Lung (tissue), 12 donors: ENCODE measurements around the gene PNPO. TPM values are rescaled to one million over a fixed set of nuclear protein-coding genes. Genes with fewer than 3 reads are reported as not detected.

ENCODE experiments used
- ATAC-seq: fragments of 200-7000 bp; cut with Tn5 transposase; one replicate; pipeline ENCODE4 v1.9.1; 2020; ENCODE audit warnings: moderate number of reproducible peaks; ENCODE audit not compliant: insufficient read depth, low FRiP score
- DNase-seq, 3 donors: peaks; one replicate each; pipeline ENCODE4 v3.0.0-alpha.2; 2013 to 2017
- H3K27ac ChIP-seq, 2 donors: one replicate each; pipeline ENCODE4 v1.5.1; 2013; ENCODE audit warnings: mild to moderate bottlenecking in 2 of 2, moderate library complexity in 2 of 2, control low read depth in 1 of 2, inconsistent platforms in 1 of 2, low read depth in 1 of 2, low read length in 1 of 2
- H3K27me3 ChIP-seq, 3 donors: one replicate each; pipeline ENCODE4 v1.5.1; 2013; ENCODE audit warnings: low read length in 2 of 3; ENCODE audit not compliant: control insufficient read depth in 3 of 3, insufficient read depth in 3 of 3
- H3K36me3 ChIP-seq, 4 donors: one replicate each; pipeline ENCODE4 v1.5.1; 2013; ENCODE audit warnings: low read length in 4 of 4, mild to moderate bottlenecking in 1 of 4, moderate library complexity in 1 of 4; ENCODE audit not compliant: control insufficient read depth in 4 of 4, insufficient read depth in 4 of 4
- H3K4me1 ChIP-seq, 5 donors: one replicate each; pipeline ENCODE4 v1.5.1; 2013; ENCODE audit warnings: low read length in 5 of 5, mild to moderate bottlenecking in 2 of 5, moderate library complexity in 1 of 5; ENCODE audit not compliant: control insufficient read depth in 5 of 5, insufficient read depth in 5 of 5
- H3K4me3 ChIP-seq: one replicate; pipeline ENCODE4 v1.5.1; 2013; ENCODE audit warnings: mild to moderate bottlenecking, control low read depth, moderate library complexity
- H3K9ac ChIP-seq, 2 donors: one replicate each; pipeline ENCODE4 v1.5.1; 2013; ENCODE audit warnings: low read length in 2 of 2, control low read depth in 1 of 2; ENCODE audit not compliant: insufficient read depth in 1 of 2
- H3K9me3 ChIP-seq, 4 donors: one replicate each; pipeline ENCODE4 v1.5.1; 2013; ENCODE audit warnings: low read length in 3 of 4, mild to moderate bottlenecking in 1 of 4, moderate library complexity in 1 of 4; ENCODE audit not compliant: control insufficient read depth in 4 of 4, insufficient read depth in 3 of 4
- WGBS, 2 donors: extraction: QIAGEN DNeasy Blood & Tissue Kit; methylation state at CpG; one replicate each; pipeline ENCODE4 v1.1.7; 2013; 5-methylcytosine and 5-hydroxymethylcytosine counted together
- polyA plus RNA-seq, 2 donors: library from polyadenylated mRNA; stranded (reverse); fragments of 200-250 nt; gene quantifications; one replicate each; pipeline ENCODE4 v1.2.1, GENCODE V29; 2013
- total RNA-seq, 2 donors: library from RNA; depleted of rRNA in 1 of 2; stranded (reverse); fragments of >200 nt in 1 of 2; gene quantifications; one replicate each; pipeline ENCODE4 v1.2.1, GENCODE V29; 2014 to 2021
- TF ChIP-seq, protein P1 (sequence below): IDR thresholded peaks from 2 replicates; pipeline ENCODE4 v1.5.1; 2012; ENCODE audit warnings: mild to moderate bottlenecking; ENCODE audit errors: control extremely low read depth, extremely low read depth
- donor health status: control.
- donor health status: control.
- donor health status: Bipolar disorder and iron deficiency.
- donor health status: healthy.
- donor health status: DM: yes; HTN: yes; CAD: no.

Gene PNPO
- total and polyA plus RNA-seq, 4 donors: 9.3 to 43.9 (median 11.2) TPM

DNA sequence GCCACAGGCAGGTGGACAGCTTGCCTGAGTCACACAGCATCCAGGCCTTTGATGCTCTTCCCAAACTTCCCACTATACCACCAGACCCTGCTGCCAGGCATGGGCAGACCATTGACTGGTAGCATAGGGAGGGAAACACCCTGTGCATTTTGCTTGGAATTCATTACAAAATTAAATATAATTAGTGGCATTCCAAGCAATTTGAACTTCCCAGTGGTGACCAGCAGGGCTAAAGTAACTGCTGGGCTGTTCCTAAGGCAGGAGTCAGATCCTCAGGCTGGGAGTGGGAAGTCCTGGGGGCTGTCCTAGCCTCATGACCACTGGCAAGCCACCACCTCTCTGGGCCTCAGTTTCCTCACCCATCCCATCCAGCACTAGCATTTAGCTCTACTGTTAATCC, 12.5 kb downstream of the PNPO start:
- TF ChIP-seq, protein P1, sequence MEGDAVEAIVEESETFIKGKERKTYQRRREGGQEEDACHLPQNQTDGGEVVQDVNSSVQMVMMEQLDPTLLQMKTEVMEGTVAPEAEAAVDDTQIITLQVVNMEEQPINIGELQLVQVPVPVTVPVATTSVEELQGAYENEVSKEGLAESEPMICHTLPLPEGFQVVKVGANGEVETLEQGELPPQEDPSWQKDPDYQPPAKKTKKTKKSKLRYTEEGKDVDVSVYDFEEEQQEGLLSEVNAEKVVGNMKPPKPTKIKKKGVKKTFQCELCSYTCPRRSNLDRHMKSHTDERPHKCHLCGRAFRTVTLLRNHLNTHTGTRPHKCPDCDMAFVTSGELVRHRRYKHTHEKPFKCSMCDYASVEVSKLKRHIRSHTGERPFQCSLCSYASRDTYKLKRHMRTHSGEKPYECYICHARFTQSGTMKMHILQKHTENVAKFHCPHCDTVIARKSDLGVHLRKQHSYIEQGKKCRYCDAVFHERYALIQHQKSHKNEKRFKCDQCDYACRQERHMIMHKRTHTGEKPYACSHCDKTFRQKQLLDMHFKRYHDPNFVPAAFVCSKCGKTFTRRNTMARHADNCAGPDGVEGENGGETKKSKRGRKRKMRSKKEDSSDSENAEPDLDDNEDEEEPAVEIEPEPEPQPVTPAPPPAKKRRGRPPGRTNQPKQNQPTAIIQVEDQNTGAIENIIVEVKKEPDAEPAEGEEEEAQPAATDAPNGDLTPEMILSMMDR: no peak
- ATAC-seq (no peak), DNase-seq (no peak)
- no peak overlapping the region for H3K9ac ChIP-seq
- H3K36me3 ChIP-seq: no peaks in the 10 kb centered on the region
- peak overlapping the region in 1 of 2 donors; percentile 78 for H3K27ac ChIP-seq
- no peak overlapping the region for H3K4me3 ChIP-seq
- no peaks in the 10 kb centered on the region for H3K27me3 ChIP-seq
- peaks cover 0 to 15% (median 9%) of the 10 kb centered on the region in 5 donors for H3K4me1 ChIP-seq
- no peaks in the 10 kb centered on the region for H3K9me3 ChIP-seq

DNA sequence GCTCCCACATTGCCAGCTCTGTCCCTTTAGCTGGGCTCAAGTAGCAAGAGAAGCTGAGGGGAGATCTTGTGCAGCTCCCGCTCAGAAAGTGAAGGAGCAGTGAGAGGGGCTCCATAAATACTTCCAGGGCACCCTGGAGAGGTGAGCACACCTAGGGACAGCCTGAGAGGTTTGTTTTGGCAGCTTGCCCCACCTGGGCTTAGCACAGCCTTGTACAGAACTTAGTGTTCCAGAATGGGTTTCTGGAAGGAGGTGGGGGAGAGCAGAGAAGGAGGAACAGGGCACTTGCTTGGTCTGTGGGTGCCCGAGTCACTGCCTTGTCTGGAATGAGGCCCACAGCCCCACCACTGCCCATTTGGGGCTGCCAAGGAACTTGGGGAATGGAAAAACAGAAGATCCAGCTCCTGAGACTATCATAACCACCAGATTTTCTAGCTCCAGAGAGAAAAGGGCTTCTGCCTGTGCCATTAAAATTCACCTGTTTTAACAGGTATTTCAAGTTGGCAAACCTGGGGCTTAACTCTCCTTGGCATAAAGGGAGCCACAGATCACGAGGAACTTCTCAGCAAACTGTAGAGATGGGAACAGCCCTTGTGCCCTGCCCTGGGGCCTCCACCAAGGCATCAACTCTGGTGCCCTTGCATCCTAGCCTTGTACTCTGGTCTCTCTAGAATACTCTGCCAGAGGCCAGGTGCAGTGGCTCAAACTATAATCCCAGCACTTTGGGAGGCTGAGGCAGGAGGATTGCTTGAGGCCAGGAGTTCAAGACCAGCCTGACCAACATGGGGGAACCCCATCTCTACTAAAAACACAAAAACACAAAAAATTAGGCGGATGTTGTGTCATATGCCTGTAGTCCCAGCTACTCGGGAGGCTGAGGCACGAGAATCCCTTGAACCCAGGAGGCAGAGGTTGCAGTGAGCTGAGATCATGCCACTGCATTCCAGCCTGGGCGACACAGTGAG, 14.4 kb downstream of the PNPO start:
- Histone ChIP-seq H3K27ac (peak overlapping the region in 1 of 2 donors; percentile 89), H3K4me1 (peaks cover 0 to 11% (median 7%) of the 10 kb centered on the region in 5 donors), H3K9ac (no peak overlapping the region), H3K4me3 (peak overlapping the region; percentile 18), H3K36me3 (no peaks in the 10 kb centered on the region), H3K27me3 (no peaks in the 10 kb centered on the region), H3K9me3 (no peaks in the 10 kb centered on the region)
- DNase-seq (peak; percentile 65 to 87 (median 79)), ATAC-seq (peak; percentile 58)
- 70 to 83% methylated on average over 7 of the region's 7 CpGs for WGBS, 2 donors
- TF ChIP-seq, protein P1: no peak

DNA sequence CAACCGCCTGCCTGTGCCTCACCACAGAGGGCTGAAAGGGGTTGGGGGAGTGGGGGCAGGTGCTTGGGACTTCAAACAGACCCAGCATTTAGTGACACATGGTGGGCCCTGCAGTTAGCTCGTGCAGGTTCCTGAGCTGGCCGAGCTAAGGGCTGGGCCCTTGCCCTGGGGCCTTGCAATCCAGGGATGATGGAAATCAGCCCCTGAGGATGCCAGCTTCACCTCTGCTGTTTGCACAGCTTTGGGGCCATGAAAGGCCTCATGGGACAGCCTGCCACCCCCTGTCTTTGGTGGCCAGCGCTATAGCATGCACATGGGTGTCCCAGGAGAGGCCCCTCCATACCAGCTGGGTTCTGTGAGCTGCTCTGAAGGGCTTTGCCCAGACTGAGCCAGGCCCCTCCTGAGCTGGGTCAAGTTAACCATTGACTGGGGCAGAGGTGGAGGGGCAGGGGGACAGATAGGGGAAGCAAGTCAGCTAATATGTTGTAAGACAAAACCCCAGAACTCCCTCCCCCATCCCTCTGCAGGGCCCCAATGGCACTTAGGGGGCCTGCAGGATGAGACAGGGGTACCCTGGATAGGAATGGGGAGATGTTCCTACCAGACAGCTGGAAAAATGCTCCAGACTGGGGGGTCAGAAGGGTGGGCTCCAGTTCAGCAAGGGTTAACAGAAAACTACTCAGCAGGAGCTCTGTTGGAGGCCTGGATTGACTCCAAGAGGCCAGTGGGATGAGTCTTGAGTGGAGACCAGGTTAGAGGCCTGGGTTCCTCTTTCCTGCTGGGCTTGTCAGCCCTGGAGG, 15.6 kb downstream of the PNPO start:
- ATAC-seq: no peak
- H3K9ac ChIP-seq: peak overlapping the region in 1 of 2 donors; percentile 46
- no peaks in the 10 kb centered on the region for H3K27me3 ChIP-seq
- H3K4me1 ChIP-seq: peaks cover 0 to 11% (median 7%) of the 10 kb centered on the region in 5 donors
- peak overlapping the region in 1 of 2 donors; percentile 89 for H3K27ac ChIP-seq
- no peaks in the 10 kb centered on the region for H3K36me3 ChIP-seq
- peak; percentile 13 to 44 (median 29) for DNase-seq
- H3K4me3 ChIP-seq: peak overlapping the region; percentile 54
- WGBS, 2 donors: 59 to 80% methylated on average over 3 to 4 of the region's 4 CpGs
- H3K9me3 ChIP-seq: no peaks in the 10 kb centered on the region
- TF ChIP-seq, protein P1: no peak
